K562 (cell line): ENCODE data around the gene OR10D3. TPM values are rescaled to one million over a fixed set of nuclear protein-coding genes. Genes with fewer than 3 reads are reported as not detected.
A peak's percentile ranks its signal among the peaks of the same experiment; 100 is the strongest.

ENCODE experiments used
- ADNP ChIP-seq: fragments of 200-800 bp; sonication (Bioruptor generic); IDR thresholded peaks from 2 replicates; pipeline ENCODE4 v1.6.1; 2016; ENCODE audit warnings: missing genetic modification characterization, missing compliant biosample characterization
- ARID1B ChIP-seq: fragments of 450-650 bp; IDR thresholded peaks from 2 replicates; pipeline ENCODE4 v1.6.1; 2016; ENCODE audit warnings: antibody characterized with exemption, mild to moderate bottlenecking, inconsistent platforms
- BRD4 ChIP-seq: fragments of 200-600 bp; sonication (generic); IDR thresholded peaks from 2 replicates; pipeline ENCODE4 v1.6.1; 2017; ENCODE audit warnings: inconsistent platforms
- CBFA2T3 ChIP-seq: fragments of 450-650 bp; IDR thresholded peaks from 2 replicates; pipeline ENCODE4 v1.6.1; 2017
- CEBPB ChIP-seq: fragments of 450-650 bp; IDR thresholded peaks from 2 replicates; pipeline ENCODE4 v1.6.1; 2016; ENCODE audit warnings: missing genetic modification characterization, missing compliant biosample characterization
- EGR1 ChIP-seq: fragments of 450-650 bp; conservative IDR thresholded peaks from 2 replicates; pipeline ENCODE4 v1.6.1; 2017; ENCODE audit warnings: mild to moderate bottlenecking
- HDAC2 ChIP-seq: fragments of 450-650 bp; IDR thresholded peaks from 2 replicates; pipeline ENCODE4 v1.6.1; 2016; ENCODE audit warnings: mild to moderate bottlenecking
- HDAC3 ChIP-seq: fragments of 450-650 bp; IDR thresholded peaks from 2 replicates; pipeline ENCODE4 v1.6.1; 2018; ENCODE audit warnings: borderline replicate concordance, mild to moderate bottlenecking, moderate library complexity; ENCODE audit not compliant: partially characterized antibody
- HLTF ChIP-seq: fragments of 450-650 bp; IDR thresholded peaks from 2 replicates; pipeline ENCODE4 v1.6.1; 2016
- KLF13 ChIP-seq: fragments of 450-650 bp; IDR thresholded peaks from 2 replicates; pipeline ENCODE4 v1.6.1; 2016; ENCODE audit warnings: missing genetic modification characterization, low read depth, mild to moderate bottlenecking, missing compliant biosample characterization, moderate library complexity, borderline replicate concordance
- MTA1 ChIP-seq: fragments of 450-650 bp; IDR thresholded peaks from 2 replicates; pipeline ENCODE4 v1.6.1; 2017; ENCODE audit warnings: borderline replicate concordance
- NFIC ChIP-seq: fragments of 450-650 bp; IDR thresholded peaks from 2 replicates; pipeline ENCODE4 v1.6.1; 2017; ENCODE audit warnings: mild to moderate bottlenecking, inconsistent platforms
- RBM14 ChIP-seq: fragments of 200-400 bp; formaldehyde crosslinking; IDR thresholded peaks from 2 replicates; pipeline ENCODE4 v1.6.1; 2018; ENCODE audit warnings: low read depth, mild to moderate bottlenecking, low read length, moderate library complexity, borderline replicate concordance; ENCODE audit not compliant: insufficient read depth
- RNF219 ChIP-seq: fragments of 250-450 bp; sonication (Bioruptor Pico); IDR thresholded peaks from 2 replicates; pipeline ENCODE4 v1.5.0; 2022; ENCODE audit warnings: mild to moderate bottlenecking
- SAP30 ChIP-seq: fragments of 200-600 bp; sonication (generic); IDR thresholded peaks from 2 replicates; pipeline ENCODE4 v1.6.1; 2012; ENCODE audit warnings: borderline replicate concordance, low read depth, mild to moderate bottlenecking, moderate library complexity, low read length, control low read depth, inconsistent platforms; ENCODE audit not compliant: insufficient read depth, poor library complexity, severe bottlenecking
- SIN3A ChIP-seq, 2 experiments: fragments of 150-350 bp in 1 of 2; IDR thresholded peaks; 2 replicates each; pipeline ENCODE4 v1.6.1; 2011 to 2016; ENCODE audit warnings: borderline replicate concordance in 2 of 2, low read depth in 2 of 2, low read length in 2 of 2, mild to moderate bottlenecking in 2 of 2, moderate library complexity in 2 of 2; ENCODE audit not compliant: control insufficient read depth in 1 of 2
- SMARCA5 ChIP-seq: fragments of 450-650 bp; IDR thresholded peaks from 2 replicates; pipeline ENCODE4 v1.6.1; 2016
- SNIP1 ChIP-seq: fragments of 450-650 bp; IDR thresholded peaks from 2 replicates; pipeline ENCODE4 v1.7.1; 2017; ENCODE audit warnings: low read depth, mild to moderate bottlenecking
- TBP ChIP-seq: optimal IDR thresholded peaks from 2 replicates; pipeline ENCODE3; 2011; ENCODE audit warnings: low read depth, low read length, improper control_type of control experiment
- TEAD4 ChIP-seq, 2 experiments: sonication (generic) in 1 of 2; formaldehyde crosslinking in 1 of 2; IDR thresholded peaks; 2 replicates each; pipeline versions ENCODE4 v1.6.1 to v1.8.0; 2012 to 2022; ENCODE audit warnings: borderline replicate concordance in 1 of 2, inconsistent platforms in 1 of 2, low read length in 1 of 2, mild to moderate bottlenecking in 1 of 2, missing genetic modification reagents in 1 of 2
- TRIM28 ChIP-seq: fragments of 450-650 bp; IDR thresholded peaks from 2 replicates; pipeline ENCODE4 v1.6.1; 2017
- WHSC1 ChIP-seq: IDR thresholded peaks from one replicate; pipeline ENCODE4 v1.6.1; 2012; ENCODE audit warnings: low read length, control low read depth, inconsistent platforms
- ZC3H8 ChIP-seq: fragments of 450-650 bp; IDR thresholded peaks from 2 replicates; pipeline ENCODE4 v1.6.1; 2017
- ZEB2 ChIP-seq: fragments of 450-650 bp; IDR thresholded peaks from 2 replicates; pipeline ENCODE4 v1.6.1; 2016
- ZKSCAN8 ChIP-seq: fragments of 200-800 bp; sonication (Bioruptor generic); IDR thresholded peaks from 2 replicates; pipeline ENCODE4 v1.6.1; 2016; ENCODE audit warnings: missing genetic modification characterization, missing compliant biosample characterization
- ZNF134 ChIP-seq: fragments of 250-450 bp; sonication (Bioruptor Pico); conservative IDR thresholded peaks from 2 replicates; pipeline ENCODE4 v1.4.0; 2020
- ZNF311 ChIP-seq: fragments of 250-450 bp; sonication (Bioruptor Pico); IDR thresholded peaks from 2 replicates; pipeline ENCODE4 v1.4.0; 2020; ENCODE audit warnings: mild to moderate bottlenecking, moderate library complexity
- ZNF639 ChIP-seq, 2 experiments: fragments of 200-800 bp in 1 of 2; sonication (Bioruptor generic) in 1 of 2; sonication (generic) in 1 of 2; formaldehyde crosslinking in 1 of 2; IDR thresholded peaks in 1 of 2; conservative IDR thresholded peaks in 1 of 2; 2 replicates each; pipeline versions ENCODE4 v1.5.0 to v1.6.1; 2016 to 2020; ENCODE audit warnings: missing compliant biosample characterization in 1 of 2, missing genetic modification characterization in 1 of 2, missing genetic modification reagents in 1 of 2
- polyA plus RNA-seq, 8 experiments: library from polyadenylated mRNA; depleted of rRNA in 4 of 8; stranded (reverse) in 5 of 8; unstranded in 3 of 8; fragments of >200 nt; fragmentation: Nextera tagmentation in 2 of 8; fragmentation: Illumina TruSeq in 1 of 8; extraction: Ambion mirVana in 2 of 8; extraction: Trizol in 1 of 8; gene quantifications; 2 replicates each; pipeline versions ENCODE4 v1.2.1 to v1.2.3, GENCODE V29; 2011 to 2014; ENCODE audit warnings: inconsistent platforms in 1 of 8, missing spikeins in 1 of 8
- total RNA-seq, 7 experiments: library from RNA; depleted of rRNA in 6 of 7; stranded (reverse); fragments of >200 nt in 6 of 7; fragmentation: Illumina TruSeq in 2 of 7; extraction: Trizol in 2 of 7; gene quantifications; 2 replicates each; pipeline versions ENCODE4 v1.2.1 to v1.2.3, GENCODE V29; 2011 to 2021; ENCODE audit warnings: low replicate concordance in 1 of 7

OR10D3 gene
- total and polyA plus RNA-seq, 9 of the 15 experiments (the other 6 are each of a cell fraction or from before 2014, with no cell fraction given), result 0.07 to 2.9 (median 0.80) TPM; not detected in 1

GRCh38 chr11:124190298-124191139 is 7.4 kb downstream of the OR10D3 start (continued):
- 0 out of 2 replicates have a peak, but pooled peaks have one; percentile 65 for TF ChIP-seq ZNF311 (CRISPR knock-in tag)
- no peak for TF ChIP-seq KLF13 (tag)
- peak; percentile 71 for TF ChIP-seq HDAC2
- TF ChIP-seq TRIM28, result no peak
- TF ChIP-seq CEBPB (tag), result peak; percentile 69
- TF ChIP-seq MTA1, result no peak
- no peak for TF ChIP-seq TBP
- TF ChIP-seq SIN3A (IDR thresholded peaks at IDR 0.05; ENCODE audit: borderline replicate concordance in 2 of 2, control insufficient read depth in 1 of 2, low read depth in 2 of 2, low read length in 2 of 2), result no peak
- TF ChIP-seq ZKSCAN8 (CRISPR knock-in tag), result no peak
- TF ChIP-seq HDAC3, result no peak
- no peak for TF ChIP-seq BRD4
- peak; percentile 90 for TF ChIP-seq CBFA2T3
- TF ChIP-seq NFIC, result peak; percentile 68
- TF ChIP-seq SMARCA5, result no peak
- TF ChIP-seq ZNF639 (CRISPR knock-in tag; conservative IDR thresholded peaks at IDR 0.05 in 1 of 2, IDR thresholded peaks at IDR 0.05 in 1 of 2), result no peak
- TF ChIP-seq ZNF134, result no peak
- TF ChIP-seq RNF219 (CRISPR knock-in tag), result no peak
- TF ChIP-seq TEAD4 (IDR thresholded peaks at IDR 0.05; ENCODE audit: low read length), result peak; percentile 69
- TF ChIP-seq TEAD4 (CRISPR knock-in tag; IDR thresholded peaks at IDR 0.05; ENCODE audit: borderline replicate concordance), result no peak
- no peak for TF ChIP-seq SNIP1
- TF ChIP-seq WHSC1, result no peak
- no peak for TF ChIP-seq SAP30
- no peak for TF ChIP-seq ADNP
- TF ChIP-seq RBM14, result no peak
- no peak for TF ChIP-seq HLTF
- TF ChIP-seq ZC3H8, result no peak
- peak; percentile 84 for TF ChIP-seq ARID1B
- no peak for TF ChIP-seq ZEB2
- TF ChIP-seq EGR1, result no peak
